Measurements from ENCODE around the gene LPCAT1. TPM values are rescaled to one million over a fixed set of nuclear protein-coding genes. Genes with fewer than 3 reads are reported as not detected.
"Not testable (repeated sequence)": the region's sequence is repeated elsewhere in the genome, so short reads cannot be mapped to it uniquely, and the experiment has no call there.

Gene LPCAT1
- 45.7 TPM for total RNA-seq
- long read RNA-seq, partial matches to known transcripts = 17 of 20 reads
- long read RNA-seq, other reads (novel, unspliced or antisense) = 1 of 20 reads

GRCh38 chr5:1523793-1524480 lies at the start of gene LPCAT1:
Gene LPCAT1 (minus strand): TSS chr5:1523960. CDS start chr5:1523844, 116 bp downstream.
- peak; percentile 95 for DNase-seq (ENCODE audit: low spot score)

DNA sequence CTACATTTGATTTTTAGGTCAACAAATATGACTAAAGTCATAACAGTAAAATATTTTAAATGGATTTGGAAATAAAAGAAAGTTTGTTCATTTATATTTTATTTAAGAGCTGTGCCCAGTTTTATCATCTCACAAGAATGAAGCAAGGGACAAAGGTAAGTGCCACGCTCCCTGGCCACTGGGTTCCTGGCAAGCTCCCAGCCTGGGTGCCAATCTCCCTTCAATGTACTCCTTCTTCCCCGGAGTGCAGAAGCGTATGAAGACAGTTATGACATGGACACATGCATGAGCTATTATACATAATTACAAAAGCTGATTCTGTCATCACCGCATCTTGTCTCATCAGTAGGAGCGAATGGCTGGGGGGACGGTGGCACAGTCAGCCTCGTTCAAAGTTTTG lies 48.1 kb upstream of the LPCAT1 start:
- not testable (repeated sequence) for DNase-seq (ENCODE audit: low spot score)

GRCh38 chr5:1570975-1571374 lies 47.2 kb upstream of the LPCAT1 start:
- DNase-seq (ENCODE audit: low spot score) = no peak

GRCh38 chr5:1568201-1568979 lies 44.6 kb upstream of the LPCAT1 start:
- no peak for DNase-seq (ENCODE audit: low spot score)

DNA sequence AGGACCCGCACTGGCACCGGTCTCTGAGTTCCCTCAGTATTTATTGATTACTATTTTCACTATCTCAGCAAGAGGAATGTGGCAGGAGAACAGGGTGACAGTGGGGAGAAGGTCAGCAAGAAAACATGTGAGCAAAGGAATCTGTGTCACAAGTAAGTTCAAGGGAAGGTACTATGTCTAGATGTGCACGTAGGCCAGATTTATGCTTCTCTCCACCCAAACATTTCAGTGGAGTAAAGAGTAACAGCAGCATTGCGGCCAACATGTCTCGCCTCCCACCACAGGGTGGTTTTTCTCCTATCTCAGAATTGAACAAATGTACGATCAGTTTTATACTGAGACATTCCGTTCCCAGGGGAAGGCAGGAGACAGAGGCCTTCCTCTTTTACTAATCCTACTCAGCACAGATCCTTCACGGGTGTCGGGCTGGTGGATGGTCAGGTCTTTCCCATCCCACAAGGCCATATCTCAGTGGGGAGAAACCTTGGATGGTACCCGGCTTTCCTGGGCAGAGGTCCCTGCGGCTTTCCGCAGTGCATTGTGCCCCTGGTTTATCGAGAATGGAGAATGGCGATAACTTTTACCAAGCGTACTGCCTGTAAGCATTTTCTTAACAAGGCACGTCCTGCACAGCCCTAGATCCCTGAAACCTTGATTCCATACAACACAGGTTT lies 43.9 kb upstream of the LPCAT1 start:
- DNase-seq (ENCODE audit: low spot score) = not testable (repeated sequence)

DNA sequence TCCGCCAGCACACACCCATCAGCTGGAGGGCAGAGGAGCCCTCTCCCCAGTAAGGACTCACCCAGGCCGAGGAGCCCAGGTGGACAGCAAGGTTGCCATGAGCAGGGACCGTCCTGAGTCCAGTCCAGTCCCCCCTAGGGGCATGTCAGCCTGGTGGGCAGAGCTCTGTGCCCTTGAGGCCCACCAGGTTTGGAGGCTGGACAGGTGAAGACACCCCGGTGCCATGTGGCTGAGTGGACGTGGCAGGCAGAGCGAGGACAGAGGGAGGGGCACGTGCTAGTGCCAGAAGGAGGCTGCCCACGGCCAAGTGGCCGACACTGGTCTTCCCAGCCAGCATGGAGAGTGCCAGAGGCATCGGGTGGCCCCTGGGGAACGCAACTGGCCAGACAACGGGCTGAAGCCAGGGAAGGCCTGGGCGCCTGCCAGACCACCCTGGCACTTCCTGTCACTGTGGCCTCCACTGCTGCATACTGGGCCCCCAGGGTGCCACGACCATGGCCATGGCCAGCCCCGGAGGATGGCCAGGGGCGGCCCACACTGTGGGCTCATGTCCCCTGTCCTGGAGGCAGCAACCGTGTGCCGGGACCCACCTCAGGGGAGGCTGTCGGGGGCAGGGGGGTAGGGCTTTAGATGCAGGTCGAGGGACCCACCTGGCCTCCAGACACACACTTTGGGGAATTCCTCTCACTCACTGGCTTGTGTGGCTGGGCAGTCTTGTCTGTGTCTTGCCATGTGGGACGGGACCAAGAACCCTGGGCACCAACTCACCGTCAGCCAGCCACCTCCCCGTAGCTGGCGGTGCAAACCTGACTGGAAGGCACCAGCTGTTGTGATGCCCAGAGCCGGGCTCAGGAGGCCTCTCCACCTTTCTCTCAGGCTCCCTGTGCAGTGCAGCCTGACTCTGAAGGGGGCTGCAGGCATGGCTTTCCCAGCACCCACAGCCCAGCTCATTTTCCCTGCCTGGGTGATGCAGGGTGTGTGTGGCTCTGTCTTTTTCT lies 42.3 kb upstream of the LPCAT1 start:
- DNase-seq (ENCODE audit: low spot score) = peak; percentile 74

DNA sequence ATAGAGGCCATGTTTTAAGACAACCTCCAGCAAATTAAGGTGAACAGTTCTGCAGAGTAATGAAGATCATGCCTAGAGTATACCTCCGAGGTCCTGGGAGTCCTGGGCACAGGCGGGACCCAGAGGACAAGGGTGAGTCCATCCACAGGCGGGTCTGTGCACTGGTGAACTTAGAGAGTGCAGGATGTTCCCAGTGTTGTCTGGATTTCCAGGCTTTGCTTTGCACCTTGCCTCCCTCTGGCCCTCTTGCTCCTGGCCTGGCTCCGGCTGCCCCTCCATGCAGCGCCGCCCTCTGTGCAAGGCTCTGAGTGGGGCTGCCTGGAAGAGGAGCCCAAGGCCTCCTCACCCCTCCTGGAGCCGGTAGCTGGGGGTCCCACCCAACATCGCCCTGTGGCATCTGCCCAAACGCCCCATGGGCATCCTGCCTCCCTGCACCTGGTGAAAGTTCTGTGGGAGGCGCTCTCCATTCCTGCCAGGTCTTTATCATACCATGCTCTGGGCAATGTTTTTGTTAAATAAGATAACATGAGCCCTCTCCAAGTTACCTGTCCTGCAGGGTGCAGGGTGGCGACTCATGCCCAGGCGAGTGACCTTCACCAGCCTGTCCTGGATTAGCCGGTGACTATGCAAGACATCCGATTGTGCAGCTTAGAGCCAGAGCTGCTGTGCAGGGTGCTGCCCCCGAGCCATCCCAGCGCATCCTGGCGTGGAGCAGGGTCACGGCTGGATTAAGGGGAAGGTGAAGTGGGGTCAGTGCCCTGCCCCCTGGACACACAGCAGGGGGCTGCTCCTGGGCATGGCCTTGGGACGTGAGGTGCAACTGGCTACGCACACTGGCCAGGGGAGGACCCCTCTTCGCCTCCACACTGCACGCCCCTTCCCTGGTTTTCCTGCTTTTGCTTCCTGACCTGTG lies 41.3 kb upstream of the LPCAT1 start:
- no peak for DNase-seq (ENCODE audit: low spot score)

- peak; percentile 87 for DNase-seq (ENCODE audit: low spot score)
Observed at GRCh38 chr5:1564182-1564748, 40.5 kb upstream of the LPCAT1 start.

DNA sequence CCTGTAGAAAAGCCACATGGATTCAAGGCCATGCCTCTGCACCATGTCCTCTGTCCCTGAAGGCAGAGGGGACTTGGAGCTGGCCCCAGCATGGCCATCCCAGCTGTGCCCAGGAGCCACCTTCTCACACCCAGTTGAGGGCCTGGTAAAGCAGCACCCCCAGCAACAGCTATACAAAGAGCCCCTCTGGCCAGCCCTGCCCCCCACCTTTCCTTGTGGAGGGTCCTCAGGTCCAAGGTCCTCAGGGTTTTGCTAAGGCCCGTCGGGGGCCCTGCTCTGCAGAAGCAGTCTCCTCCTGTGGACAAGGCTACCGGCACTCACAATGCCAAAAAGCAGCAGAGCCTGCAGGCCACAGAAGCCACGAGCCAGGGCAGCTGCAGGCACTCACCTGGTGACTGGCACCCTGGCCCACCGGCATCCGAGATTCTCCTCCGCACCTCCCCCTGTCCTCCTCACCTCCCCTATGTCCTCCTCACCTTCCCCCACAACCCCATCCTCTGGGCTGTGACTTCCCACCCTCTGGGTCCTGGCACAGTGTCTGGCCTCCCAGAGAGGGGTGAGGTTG lies 39.9 kb upstream of the LPCAT1 start:
- peak; percentile 62 for DNase-seq (ENCODE audit: low spot score)

GRCh38 chr5:1563051-1563461 lies 39.3 kb upstream of the LPCAT1 start:
- DNase-seq (ENCODE audit: low spot score) = peak; percentile 79

- no peak for DNase-seq (ENCODE audit: low spot score)
Observed at GRCh38 chr5:1562599-1562998, 38.8 kb upstream of the LPCAT1 start.

- no peak for DNase-seq (ENCODE audit: low spot score)
Observed at GRCh38 chr5:1561402-1561929, 37.7 kb upstream of the LPCAT1 start.

GRCh38 chr5:1560499-1560898 lies 36.7 kb upstream of the LPCAT1 start:
- DNase-seq (ENCODE audit: low spot score) = not testable (repeated sequence)

DNA sequence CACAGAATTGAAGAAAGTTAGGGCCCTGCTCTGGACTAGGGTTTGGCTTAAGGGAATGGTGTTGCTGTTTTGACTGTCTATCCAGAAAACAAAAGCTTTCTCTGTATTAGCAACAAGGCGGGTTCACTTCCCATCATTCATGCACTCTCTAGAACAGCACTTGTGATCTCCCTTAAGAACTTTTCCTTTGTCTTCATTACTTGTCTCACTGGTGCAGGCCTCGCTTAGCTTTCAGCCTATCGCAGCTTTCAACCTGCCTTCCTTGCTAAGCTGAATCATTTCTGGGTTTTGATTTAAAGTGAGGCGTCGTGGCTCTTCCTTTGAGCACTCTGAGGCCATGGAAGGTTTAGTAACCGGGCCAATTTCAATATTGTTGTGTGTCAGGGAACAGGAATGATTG lies 35.2 kb upstream of the LPCAT1 start:
- DNase-seq (ENCODE audit: low spot score) = peak; percentile 24

DNA sequence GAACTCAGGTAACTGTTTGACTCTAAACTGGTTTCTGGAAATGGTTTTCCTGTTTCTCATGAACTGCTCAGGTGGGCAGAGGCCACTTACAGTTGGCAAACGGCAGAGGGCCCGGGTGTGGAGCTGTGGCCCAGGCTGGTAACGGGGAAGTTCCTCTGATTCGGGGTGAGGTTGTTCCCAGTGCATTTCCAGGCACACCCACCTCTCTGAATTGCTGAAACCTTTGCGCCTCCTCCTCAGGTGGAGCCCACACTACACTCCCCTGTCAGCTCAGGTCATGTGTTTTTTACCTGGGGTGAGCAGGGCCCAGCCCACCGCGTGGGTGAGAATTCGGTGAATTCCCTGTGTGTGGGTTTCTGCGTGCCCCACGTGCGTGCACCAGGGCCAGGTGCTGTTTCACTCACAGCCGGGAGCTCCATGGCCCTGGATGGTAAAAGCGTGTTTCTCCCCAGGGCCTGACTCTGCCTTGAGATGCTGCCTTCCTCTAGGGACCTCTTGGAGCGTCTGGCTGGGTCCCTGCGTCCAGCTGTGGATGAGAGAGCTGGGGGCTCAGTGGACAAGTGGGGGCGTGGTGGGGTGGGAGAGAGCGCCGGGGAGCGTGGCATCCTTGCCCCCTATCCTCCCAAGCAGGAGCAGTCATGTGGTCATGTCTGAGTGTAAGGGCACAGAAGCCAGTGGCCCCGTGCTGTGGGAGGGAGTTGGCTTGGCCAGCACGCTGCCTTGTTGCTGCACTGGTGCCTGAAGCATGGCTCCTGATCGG lies 33.5 kb upstream of the LPCAT1 start:
- DNase-seq (ENCODE audit: low spot score) = peak; percentile 84

DNA sequence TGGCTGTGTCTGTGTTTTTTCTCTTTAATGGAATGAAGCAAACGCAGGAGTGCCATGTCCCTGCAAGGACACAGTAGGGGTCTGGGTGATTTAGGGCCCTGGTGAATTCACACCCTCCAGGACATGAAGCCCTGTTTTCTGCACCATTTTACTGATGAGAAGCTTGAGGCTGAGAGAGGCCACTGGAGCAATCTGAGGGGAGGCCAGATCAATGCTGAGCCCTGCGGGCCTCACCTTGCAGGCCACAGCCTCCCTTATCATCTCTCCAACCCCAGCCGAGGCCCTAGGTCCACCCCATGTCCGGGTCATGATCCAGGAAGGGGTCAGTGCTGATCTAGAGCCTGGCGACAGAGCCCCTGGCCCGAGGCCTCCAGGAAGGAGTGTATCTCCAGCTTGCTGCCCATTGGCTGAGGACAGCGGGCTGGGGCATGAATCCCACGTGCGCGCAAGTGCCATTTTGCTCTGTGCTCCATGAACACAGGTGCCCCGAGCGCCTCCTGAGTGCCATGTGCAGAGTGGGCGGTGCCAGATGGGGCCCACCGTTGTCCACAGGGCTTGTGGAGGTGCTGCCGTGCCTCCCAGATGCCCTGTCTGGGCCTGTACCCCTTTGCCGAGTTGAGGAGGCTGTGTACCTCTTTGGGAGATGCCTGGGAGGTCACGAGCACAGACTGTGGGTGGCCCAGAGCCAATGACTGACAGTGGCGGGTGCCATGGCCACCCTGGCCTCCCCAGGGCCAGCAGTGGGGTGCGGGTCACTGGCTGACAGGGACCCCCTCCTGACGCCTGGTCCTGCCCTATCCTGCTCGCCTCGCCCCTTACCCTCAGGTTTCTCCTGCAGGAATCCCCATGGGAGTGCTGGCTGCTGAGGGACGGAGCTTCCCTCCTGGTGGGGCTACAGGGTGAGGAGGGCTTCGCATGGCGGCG lies 32.3 kb upstream of the LPCAT1 start:
- DNase-seq (ENCODE audit: low spot score) = peak; percentile 78

Data from mesenteric fat pad (tissue), 1 donor.